NCI-H226 (cell line): Measurements from ENCODE around the gene SYT12.

Experiments used
- DNase-seq: peaks from one replicate; pipeline ENCODE4 v3.0.0-alpha.2; 2015

The SYT12 gene

DNA sequence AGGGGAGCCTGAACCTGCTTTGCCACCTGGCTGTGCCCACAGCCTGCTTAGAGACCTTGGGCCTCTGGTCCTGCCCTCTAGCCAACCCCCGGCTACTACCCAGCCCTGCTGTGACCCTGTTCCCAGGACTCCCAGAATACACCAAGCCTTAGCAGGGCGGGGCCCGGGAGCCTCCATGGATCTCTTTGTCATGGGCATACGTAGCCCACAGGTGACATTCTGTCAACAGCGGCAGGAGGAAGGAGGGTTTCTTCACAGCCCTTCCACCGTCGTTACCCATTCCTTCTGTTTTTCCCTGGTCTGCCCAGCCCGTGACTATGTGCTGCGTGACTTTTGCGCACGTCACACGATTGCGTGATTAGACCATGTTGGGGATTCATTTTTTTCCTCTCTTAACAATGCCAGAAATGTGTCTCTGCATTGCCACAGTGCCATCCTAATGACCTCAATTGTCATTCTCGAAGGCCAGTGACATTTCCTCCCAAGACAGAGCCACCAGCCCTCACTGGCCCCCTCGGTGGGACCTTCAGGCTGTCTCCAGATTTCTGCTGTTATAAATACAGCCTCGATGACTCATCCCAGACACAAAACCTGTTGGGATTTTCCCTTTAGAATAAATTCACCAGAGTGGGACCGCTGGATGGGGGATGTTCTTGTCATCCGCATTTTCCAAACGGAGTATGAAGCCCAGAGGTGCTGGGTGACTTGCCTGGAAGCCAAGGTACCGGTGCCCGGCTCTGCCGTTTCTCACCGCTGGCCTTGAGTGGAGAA is 9.0 kb downstream of the SYT12 start:
- DNase-seq = peak; percentile 31

DNA sequence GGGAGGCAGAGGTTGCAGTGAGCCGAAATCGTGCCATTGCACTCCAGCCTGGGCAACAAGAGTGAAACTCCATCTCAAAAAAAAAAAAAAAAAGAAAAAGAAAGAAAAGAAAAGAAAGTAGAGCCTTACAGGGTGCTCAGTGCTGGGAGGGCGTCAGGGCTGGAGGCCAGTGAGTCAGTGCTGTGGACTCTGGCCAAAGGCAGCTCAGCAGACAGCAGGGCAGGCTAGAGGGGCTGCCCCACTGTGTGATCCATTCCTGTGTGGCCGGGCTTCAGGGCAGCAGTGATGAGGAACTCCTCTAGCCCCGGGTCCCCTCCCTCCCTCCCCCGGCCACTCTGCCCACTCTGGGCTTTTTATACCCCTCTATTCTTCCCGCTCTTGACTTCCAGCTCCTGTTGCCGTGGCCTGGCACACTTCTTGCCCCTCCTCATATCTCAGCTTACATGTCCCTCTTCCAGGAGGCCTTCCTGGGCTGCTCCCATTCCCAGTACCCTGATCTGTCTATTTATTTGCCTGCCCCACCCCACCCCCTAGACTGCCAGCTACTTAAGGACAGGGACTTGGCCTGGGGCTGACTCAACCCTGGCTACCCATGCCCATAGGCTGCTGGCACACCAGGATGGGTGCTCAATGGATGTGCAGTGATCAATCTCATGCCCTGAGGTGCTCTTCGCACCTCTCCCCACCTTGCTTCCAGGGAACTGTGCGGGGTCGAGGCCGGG is 10.1 kb downstream of the SYT12 start:
- peak; percentile 86 for DNase-seq

DNA sequence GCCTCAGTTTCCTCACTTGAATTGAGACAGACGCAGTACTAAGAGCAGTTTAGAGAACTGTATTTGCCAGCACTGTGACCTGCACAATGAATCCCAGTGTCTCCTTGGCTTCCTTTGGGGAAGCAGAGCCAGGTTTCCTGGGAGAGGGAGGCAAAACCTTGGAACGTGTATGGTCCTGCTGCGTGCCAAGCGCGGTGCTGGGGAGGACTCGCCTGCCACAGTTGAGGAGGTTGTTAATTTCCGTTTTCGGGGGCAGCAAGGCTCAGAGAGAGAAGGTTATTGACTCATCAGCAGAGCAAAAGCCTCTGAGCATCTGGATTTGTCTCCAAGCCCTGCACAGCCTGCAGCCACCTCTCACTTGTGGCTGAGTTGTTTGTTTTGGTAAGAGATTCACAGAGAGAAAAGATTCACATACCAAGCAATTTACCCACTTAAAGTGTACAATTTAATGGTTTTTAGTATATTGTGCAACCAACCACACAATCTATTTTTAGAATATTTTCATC is 10.8 kb downstream of the SYT12 start:
- DNase-seq = peak; percentile 86

DNA sequence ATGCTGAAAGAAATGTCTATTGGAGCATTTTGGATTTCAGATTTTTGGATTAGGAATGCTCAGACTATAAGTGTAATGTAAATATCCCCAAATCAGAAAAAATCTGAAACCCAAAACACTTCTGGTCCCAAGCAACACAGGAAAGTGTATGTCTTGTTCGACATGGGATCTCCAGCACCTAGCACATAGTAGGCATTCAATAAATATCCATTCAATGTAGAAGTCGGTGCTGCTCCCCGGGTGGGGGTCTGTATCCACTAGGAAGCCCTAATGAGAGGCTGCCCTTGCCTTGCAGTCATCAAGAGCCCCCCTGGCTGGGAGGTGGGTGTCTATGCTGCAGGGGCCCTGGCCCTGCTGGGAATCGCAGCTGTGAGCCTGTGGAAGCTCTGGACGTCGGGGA is 11.4 kb downstream of the SYT12 start:
- DNase-seq = no peak

DNA sequence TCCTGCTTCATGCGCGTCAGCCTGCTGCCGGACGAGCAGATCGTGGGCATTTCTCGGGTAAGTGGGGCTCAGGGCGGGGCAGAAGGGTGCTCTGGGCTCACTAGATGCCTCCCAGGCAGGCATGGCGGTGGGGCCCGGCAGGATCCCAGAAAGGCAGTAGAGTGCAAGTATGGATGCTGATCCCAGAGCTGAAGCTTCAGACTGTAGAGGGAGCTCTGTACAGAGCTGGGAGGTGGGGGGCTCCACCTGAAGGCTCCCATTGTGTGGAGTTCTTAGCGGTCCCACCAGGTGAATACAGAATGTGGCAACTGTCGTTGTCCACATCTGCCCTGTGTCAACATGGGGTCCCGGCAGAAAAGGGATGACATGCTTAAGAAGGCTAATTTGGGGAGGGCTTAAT is 17.2 kb downstream of the SYT12 start:
- DNase-seq = no peak

DNA sequence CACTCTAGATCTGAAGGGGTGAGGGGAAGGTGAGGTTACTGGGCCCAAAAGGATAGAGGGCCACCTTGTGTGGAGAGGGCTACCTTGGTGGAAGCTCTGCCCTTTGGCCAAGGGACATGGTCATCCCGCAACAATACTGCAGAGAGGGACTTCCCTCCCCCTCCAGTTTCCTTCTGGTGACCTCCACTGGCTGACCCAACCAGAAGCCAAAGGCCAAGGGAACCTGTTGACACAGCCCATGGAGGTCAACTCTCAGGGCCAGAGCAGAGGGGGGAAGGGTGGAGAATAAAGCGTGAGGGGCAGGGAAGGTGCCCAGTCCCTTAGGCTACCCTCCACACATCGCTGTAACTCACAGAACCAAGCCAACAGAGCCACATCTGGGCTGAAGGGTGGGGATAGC is 18.7 kb downstream of the SYT12 start:
- DNase-seq = no peak

DNA sequence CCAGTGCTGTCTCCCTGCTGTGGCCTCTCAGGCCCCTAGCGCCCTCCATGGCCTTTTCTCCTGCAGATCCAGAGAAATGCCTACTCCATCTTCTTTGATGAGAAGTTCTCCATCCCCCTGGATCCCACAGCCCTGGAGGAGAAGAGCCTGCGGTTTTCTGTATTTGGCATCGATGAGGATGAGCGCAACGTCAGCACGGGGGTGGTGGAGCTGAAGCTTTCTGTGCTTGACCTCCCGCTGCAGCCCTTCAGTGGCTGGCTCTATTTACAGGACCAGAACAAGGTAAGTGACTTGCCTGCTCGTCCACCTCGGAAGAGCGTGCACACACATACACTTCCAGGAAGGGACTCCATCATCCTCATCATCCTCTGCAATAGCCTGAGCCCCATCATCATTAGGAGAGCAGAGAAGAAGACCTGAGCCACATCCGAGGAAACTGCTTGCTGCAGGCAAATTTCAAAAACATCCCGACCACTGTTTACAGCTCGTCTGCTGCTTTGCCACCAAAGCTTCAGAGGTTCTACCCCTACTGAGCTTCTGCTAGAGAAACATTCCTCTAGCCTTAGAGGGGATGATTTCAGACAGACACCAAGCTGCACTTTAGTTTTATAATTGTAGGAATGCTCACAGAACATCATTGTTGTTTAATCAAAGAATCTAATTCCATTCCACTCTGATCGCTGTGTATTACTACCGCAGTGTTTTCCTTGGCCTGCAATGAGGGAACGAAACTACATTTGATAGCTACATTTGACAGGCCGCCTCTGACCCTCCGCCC is 20.8 kb downstream of the SYT12 start:
- no peak for DNase-seq

DNA sequence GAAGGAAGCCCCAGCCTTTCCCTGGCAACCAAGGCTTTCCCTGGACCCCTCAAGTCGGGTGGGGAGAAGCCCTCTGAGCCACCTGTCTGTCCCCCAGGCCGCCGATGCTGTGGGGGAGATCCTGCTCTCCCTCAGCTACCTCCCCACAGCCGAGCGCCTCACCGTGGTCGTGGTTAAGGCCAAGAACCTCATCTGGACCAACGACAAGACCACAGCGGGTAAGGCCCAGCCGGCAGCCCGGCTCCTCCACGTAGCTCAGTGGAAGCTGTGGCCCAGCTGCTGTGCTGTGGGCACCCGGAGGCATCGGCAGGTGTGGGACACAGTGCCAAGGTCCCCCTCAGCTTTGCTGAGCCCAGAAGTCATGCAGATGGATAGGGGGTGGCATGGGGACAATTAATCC is 21.6 kb downstream of the SYT12 start:
- no peak for DNase-seq

DNA sequence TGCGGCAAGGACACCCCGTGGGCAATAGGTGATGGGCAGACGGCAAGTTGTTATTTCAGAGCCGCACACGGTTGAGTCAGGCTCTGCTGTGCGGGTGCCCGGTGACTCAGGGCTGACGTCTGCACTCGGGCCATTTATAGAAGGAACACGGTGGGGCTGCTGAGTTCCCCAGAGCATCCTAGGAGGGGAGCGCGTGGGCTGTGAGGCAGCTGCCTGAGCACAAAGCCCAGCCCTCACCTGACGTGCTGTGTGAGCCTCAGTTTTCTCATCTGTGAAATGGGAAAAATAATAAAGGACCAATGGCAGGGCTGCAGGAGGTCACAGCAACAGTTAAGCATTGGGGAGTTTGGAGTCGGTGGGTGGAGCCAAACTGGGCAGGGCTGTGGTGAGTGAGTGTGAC is 22.4 kb downstream of the SYT12 start:
- peak; percentile 67 for DNase-seq

DNA sequence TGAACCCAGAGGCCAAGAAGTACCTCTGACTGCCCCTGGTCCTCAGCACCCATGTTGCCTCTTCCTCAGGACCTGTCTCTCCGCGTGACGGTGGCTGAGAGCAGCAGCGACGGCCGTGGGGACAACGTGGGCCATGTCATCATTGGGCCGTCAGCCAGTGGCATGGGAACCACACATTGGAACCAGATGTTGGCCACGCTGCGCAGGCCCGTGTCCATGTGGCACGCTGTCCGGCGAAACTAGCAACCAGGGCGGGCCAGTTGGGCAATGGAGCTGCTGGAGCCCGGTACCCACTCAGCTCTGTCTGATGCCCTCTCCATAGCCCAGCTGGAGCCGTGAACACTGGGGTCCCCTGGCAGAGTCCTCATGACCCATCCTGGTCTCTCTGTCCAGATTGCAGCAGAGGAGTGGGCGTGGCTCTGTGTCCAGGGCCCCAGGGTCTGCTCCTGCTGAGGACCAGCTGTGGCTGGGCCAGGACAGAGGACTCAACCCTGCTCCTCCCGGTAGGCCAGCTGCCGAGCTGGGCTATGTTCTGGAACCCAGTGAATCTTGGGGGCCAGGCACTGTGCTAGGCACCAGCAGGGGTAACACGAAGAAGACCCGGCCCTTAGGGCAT is 25.7 kb downstream of the SYT12 start:
- no peak for DNase-seq

DNA sequence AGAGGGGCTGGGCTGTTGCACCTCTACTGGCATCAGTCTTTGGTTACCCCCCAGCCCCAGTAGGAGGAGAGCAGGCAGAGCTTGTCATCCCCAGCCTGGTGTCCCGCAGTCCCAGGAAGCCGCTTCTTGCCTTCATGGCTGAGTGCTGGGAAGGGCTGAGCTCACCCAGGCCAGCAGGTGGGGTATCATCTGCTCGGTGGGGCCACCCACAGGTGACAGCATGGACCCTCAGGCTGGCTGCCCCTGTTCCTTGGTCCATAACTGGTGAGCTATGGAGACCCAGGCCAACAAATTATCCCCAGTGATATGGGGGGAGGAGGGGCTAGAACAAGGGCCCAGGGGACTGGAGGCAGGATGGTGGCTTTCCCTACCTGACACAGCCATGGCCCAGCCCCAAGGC is 27.2 kb downstream of the SYT12 start:
- DNase-seq = no peak

DNA sequence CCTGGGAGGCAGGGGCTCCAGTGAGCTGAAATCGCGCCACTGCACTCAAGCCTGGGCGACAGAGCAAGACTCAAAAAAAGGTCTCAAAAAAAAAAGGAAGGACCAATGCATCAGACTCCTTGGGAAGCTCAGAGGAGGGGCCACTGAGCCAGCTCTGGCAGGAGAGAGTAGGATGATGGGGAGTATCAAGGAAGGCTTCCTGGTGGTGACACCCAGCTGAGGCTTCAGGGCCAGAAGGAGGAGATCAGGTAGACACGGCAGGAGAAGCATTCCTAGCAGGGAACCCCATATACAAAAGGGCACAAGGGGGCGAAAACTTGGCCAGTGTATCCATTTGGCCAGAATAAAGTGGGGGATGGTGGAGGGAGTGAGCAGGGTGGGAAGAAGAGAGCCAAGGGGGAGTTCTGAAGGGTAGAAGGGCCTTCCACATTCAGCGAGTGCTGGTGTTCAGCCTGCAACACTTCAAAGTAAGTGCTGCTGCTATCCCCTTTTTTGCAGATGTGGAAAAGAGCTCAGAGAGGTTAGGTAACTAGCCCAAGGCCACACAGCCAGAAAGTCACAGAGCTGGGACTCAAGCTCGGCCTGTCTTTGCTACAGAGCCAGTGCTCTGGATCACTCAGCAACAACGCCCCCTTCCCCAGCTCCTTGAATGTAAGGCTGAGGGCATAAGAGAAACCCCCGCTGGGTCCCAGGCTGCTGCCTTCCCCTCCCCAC is 28.4 kb downstream of the SYT12 start:
- DNase-seq = no peak

DNA sequence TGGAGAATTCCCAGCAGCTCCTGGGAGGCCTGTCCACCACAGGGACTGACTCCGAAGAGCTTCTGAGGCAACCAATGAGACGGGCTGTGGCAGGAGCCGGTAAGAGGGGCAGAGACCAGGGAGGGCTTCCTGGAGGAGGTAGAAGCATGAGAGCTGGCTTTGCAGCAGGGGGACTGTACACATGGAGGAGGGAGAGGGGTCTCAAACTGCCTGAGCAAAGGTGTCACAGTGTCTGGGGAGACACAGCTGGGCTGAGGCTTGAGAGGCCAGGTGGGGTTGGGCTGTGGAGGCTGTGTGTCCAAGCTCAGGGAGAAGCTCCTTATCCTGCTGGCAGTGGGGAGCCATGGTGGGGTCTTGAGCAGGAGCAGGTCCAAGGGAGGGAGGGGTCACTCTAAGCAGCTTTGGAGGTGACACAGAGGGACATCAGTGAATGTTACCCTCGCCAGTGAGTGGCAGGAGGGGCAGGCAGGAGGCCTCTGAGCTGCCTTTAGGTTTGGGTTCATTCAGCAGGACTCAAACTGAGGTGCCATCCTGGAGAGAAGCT is 29.1 kb downstream of the SYT12 start:
- DNase-seq = no peak

DNA sequence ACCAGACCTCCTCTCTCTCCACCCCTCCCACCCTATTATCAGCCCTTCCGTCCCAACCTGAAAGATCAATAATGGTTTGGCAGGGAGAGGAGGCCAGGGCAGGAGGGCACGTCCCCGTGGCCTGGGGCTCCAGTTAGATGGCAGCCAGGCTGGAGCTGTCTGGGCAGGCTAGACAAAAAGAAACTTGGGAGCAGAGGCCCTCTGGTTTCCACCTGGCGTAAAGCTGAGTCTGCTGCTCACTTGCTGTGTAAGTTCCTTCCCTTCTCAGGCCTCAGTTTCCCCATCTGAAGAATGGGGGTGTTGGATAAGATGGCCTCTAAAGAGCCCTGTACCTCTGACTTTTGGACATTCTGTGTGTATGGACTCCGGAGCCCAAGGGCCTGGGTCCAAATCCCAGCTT is 30.0 kb downstream of the SYT12 start:
- no peak for DNase-seq

DNA sequence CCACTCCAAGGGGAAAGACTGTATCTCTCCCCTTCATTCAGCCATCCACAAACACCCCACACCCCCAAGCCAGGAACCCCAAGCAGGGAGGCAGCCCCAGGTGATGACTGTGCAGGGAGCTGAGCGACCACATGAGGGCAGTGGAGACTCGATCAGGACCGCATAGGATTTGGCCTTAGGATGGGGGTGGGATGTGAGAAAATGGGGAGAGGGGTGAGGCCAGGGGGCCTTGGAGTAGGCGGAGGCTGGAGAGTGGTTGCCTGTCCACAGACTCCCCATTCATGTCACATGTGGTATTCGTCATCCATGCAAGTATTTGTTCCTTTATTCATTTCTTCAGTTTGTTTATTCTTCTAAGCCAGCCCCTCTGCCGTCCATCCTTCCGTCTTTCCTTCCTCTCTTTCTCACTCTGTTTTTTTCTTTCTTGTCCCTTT is 31.0 kb downstream of the SYT12 start:
- peak; percentile 28 for DNase-seq

DNA sequence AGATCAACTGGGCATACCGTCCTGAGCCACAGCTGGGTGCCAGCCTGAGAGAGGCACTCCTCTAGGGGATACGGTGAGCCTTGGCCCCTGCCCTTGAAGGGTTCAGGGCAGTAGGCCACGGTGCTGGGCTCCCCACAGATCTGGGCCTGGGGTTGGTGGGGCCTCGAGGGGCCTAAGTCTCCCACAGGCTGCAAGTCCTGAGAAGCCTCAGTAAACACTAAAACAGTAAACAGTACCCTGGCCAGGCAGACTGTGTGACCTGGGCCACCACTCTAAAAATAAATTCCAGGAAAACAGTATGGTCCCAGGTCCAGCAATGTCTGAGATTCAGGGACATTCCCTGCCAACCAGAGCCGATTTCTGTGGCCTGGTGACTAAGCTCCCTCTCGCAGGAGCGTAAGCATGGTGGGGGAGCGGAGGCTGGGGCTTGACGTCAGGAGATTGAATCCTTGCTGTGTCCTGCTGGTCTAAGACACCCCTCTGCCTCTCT is 31.5 kb downstream of the SYT12 start:
- no peak for DNase-seq

DNA sequence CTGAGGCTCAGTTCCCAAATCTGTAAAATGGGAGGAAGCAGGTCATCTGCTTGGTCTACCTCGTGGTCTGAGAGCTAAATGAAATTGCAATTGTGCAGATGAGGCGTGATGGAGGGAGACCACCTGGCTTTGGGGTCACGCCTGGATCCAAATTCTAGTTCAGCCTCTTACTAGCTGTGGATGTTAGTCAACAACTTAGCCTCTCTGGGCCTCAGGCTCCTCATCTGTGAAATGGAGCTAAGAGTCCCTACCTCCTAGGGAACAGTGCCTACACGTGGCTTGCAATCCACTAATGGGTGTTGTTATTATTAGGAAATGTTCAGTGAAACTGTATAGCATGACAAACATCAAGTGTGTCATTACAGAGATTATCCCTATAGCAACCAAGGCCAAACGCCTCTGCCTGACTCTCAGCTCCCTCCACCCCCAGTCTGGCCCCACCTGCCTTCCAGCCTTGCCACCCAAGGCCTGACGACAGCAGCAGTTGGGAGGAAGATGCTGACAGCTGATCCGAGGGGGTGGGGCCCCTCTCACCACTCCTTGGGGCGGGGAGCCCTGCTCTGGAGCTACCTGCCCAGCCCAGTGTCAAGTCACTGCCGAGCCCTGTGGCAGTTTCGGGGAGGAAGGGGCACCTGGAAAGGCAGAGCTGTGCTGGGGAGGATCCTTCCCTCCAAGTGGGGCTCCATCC is 32.0 kb downstream of the SYT12 start:
- DNase-seq = peak; percentile 81

DNA sequence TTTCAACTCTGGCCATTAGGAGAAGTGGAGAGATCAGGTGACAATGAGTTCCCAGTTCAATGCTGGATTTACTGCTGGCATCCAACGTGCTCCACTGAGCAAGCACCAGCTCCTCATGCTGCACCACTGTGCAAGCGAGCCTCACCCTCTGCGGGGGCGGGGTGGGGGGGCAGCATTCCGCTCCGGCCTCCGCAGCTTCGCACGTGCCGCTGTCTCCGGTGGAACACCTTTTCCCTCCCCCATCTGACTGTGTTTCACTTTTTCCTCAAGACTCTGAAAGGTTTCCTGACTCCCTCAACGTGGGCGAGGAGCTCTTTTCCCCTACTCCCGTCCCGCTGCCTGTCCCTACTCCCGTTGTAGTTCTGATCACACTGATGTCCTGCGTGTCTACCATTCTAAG is 32.9 kb downstream of the SYT12 start:
- peak; percentile 20 for DNase-seq

DNA sequence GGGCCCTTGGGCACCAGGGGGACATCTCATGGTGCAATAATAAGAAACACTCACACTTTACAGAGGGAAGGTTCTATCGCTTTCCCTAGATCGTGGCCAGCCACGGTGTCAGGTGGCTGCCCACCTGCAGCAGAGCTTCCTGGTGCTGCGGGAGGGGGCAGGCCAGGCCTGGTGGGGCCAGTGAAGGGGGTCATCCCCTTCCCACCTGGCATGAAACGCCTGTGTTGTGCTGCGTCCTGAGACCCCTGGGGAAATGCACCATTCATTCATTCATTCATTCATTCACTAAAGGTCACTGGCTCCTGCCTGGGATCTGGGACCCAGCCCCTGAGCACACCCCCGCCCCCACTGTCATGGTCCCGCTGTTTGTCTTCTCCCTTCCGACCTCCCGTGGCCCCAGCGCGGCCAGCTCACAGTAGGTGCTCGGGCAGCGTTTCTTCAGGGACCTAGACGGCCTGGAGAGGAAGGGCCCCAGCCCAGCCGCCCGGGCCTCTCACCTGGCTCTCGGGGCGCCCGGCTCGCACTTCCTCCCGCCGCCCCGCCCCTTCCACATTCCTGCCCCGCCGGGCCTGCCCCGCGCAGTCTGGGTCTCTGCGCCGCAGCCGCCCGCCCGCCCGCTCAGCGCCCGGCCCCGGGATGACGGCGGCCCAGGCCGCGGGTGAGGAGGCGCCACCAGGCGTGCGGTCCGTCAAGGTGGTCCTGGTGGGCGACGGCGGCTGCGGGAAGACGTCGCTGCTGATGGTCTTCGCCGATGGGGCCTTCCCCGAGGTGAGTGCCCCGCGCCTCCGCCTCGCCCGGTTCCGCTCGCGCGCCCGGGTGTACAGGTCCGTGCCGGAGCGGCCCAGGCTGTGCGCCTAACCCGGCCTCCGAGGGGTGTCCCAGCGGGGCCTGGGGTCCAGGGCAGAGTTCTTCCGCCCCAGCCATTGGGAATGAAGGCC is 33.6 kb downstream of the SYT12 start, which contains the start of gene RHOD:
Gene RHOD (plus strand): TSS at position 581 of the 938 bp plus-strand sequence. CDS start 56 bp downstream, at position 637.
- peak; percentile 54 for DNase-seq

DNA sequence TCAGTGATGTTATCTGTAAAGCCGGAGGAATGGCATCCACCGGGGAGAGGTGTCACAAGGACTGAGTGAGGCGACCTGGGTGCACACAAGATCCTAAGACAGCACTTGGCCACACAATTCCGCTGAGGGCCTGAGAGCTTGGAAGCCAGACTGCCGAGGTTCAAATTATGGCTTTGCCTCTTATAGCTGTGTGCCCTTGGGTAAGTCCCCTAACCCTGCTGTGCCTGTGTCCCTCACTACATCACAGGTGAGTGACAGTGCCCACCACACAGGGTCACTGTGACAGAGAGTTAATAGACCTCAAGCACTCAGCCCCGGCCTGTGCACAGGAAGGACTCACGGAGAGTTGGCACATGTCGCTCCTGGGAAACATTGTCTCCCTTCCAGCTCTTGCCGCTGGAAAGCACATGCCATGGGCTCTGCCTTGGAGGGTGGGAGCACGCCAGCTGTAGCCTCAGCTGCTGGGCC is 34.3 kb downstream of the SYT12 start:
- DNase-seq = no peak
